HL-60 (cell line): Measurements from ENCODE around the gene DLG5.

ENCODE experiments used
- DNase-seq, 2 experiments: peaks; one replicate each; pipeline ENCODE4 v3.0.0-alpha.2; 2010 to 2020; ENCODE audit warnings: low read depth in 1 of 2, low spot score in 1 of 2
- H3K27ac ChIP-seq: fragments of 250-450 bp; sonication (Bioruptor Pico); replicated peaks from 2 replicates; pipeline ENCODE4 v1.5.1; 2020; ENCODE audit warnings: mild to moderate bottlenecking, moderate library complexity
- H3K27me3 ChIP-seq: fragments of 250-450 bp; sonication (Bioruptor Pico); 2 replicates; pipeline ENCODE4 v1.5.1; 2021; ENCODE audit warnings: mild to moderate bottlenecking, moderate library complexity; ENCODE audit not compliant: insufficient read depth, poor library complexity, severe bottlenecking
- H3K4me3 ChIP-seq: replicated peaks from 2 replicates; pipeline ENCODE4 v1.5.1; 2011; ENCODE audit warnings: mild to moderate bottlenecking, control low read depth, low read length; ENCODE audit not compliant: insufficient read depth
- GABPA ChIP-seq: IDR thresholded peaks from 2 replicates; pipeline ENCODE4 v1.6.1; 2012; ENCODE audit warnings: low read depth
- POLR2AphosphoS5 ChIP-seq: IDR thresholded peaks from 2 replicates; pipeline ENCODE4 v1.6.1; 2012; ENCODE audit warnings: low read depth
- REST ChIP-seq: IDR thresholded peaks from 2 replicates; pipeline ENCODE4 v1.6.1; 2012; ENCODE audit warnings: low read depth; ENCODE audit not compliant: insufficient replicate concordance
- SPI1 ChIP-seq: IDR thresholded peaks from 2 replicates; pipeline ENCODE4 v1.6.1; 2012; ENCODE audit warnings: low read depth, mild to moderate bottlenecking, borderline replicate concordance
- TF ChIP-seq, protein P1 (sequence below): IDR thresholded peaks from one replicate; pipeline ENCODE4 v1.5.1; 2011; ENCODE audit warnings: low read length, control low read depth, inconsistent platforms; ENCODE audit not compliant: insufficient read depth

DLG5 gene

GRCh38 chr10:77932016-77932715 is 5.6 kb upstream of the DLG5 start:
- no peak for DNase-seq
- TF ChIP-seq, protein P1, sequence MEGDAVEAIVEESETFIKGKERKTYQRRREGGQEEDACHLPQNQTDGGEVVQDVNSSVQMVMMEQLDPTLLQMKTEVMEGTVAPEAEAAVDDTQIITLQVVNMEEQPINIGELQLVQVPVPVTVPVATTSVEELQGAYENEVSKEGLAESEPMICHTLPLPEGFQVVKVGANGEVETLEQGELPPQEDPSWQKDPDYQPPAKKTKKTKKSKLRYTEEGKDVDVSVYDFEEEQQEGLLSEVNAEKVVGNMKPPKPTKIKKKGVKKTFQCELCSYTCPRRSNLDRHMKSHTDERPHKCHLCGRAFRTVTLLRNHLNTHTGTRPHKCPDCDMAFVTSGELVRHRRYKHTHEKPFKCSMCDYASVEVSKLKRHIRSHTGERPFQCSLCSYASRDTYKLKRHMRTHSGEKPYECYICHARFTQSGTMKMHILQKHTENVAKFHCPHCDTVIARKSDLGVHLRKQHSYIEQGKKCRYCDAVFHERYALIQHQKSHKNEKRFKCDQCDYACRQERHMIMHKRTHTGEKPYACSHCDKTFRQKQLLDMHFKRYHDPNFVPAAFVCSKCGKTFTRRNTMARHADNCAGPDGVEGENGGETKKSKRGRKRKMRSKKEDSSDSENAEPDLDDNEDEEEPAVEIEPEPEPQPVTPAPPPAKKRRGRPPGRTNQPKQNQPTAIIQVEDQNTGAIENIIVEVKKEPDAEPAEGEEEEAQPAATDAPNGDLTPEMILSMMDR = no peak
- TF ChIP-seq GABPA = no peak
- no peak for TF ChIP-seq POLR2AphosphoS5
- TF ChIP-seq REST = no peak
- peak; percentile 86 for TF ChIP-seq SPI1
- H3K27ac ChIP-seq = no peak overlapping the region
- H3K4me3 ChIP-seq = no peak overlapping the region
- H3K27me3 ChIP-seq = peaks cover 25% of the 10 kb centered on the region

GRCh38 chr10:77927402-77928246 is 1.1 kb upstream of the DLG5 start:
- no peak for DNase-seq
- Histone ChIP-seq H3K27me3 (peaks cover 41% of the 10 kb centered on the region), H3K4me3 (no peak overlapping the region)

More at GRCh38 chr10:77927402-77928246, 1.1 kb upstream of the DLG5 start:
- TF ChIP-seq REST = no peak
- TF ChIP-seq SPI1 = no peak
- no peak for TF ChIP-seq GABPA
- no peak for TF ChIP-seq POLR2AphosphoS5
- TF ChIP-seq, protein P1 = no peak
- no peak overlapping the region for H3K27ac ChIP-seq
